Tibial nerve (tissue), 4 donors: ENCODE data around the gene CALHM2.

ENCODE experiments used
- CTCF ChIP-seq, 5 experiments: fragments of 200-600 bp in 3 of 5; fragments of 450-650 bp in 2 of 5; sonication (generic) in 3 of 5; IDR thresholded peaks; one replicate each; pipeline ENCODE4 v1.5.1; 2016 to 2019; ENCODE audit warnings: antibody characterized with exemption in 5 of 5, mild to moderate bottlenecking in 3 of 5, moderate library complexity in 2 of 5
- EP300 ChIP-seq, 2 donors: sonication (generic); formaldehyde crosslinking; IDR thresholded peaks; one replicate each; pipeline ENCODE4 v1.6.1; 2017; ENCODE audit warnings: antibody characterized with exemption in 2 of 2, mild to moderate bottlenecking in 1 of 2
- POLR2A ChIP-seq, 2 donors: fragments of 450-650 bp; IDR thresholded peaks; one replicate each; pipeline ENCODE4 v1.6.1; 2017; ENCODE audit warnings: antibody characterized with exemption in 2 of 2, mild to moderate bottlenecking in 2 of 2, moderate library complexity in 2 of 2

GRCh38 chr10:103433858-103434257, 18.3 kb downstream of the CALHM2 start:
- TF ChIP-seq CTCF (IDR thresholded peaks at IDR 0.05): no peak
- TF ChIP-seq POLR2A (IDR thresholded peaks at IDR 0.05): no peak
- peak in 1 of 2 donors; percentile 49 for TF ChIP-seq EP300 (IDR thresholded peaks at IDR 0.05)
